ENCODE measurements around the gene DBNL.

The DBNL gene

GRCh38 chr7:44062180-44062902, 17.8 kb downstream of the DBNL start:
- no peak for DNase-seq (ENCODE audit: low read depth)

- no peak for DNase-seq (ENCODE audit: low read depth)
These were observed 18.4 kb downstream of the DBNL start for GRCh38 chr7:44062903-44063295.

GRCh38 chr7:44063547-44063893, 19.0 kb downstream of the DBNL start:
- DNase-seq (ENCODE audit: low read depth) = no peak

GRCh38 chr7:44063894-44064651, 19.6 kb downstream of the DBNL start:
- DNase-seq (ENCODE audit: low read depth) = no peak

- no peak for DNase-seq (ENCODE audit: low read depth)
These were observed 20.4 kb downstream of the DBNL start for GRCh38 chr7:44064791-44065430.

GRCh38 chr7:44065431-44066110, 21.1 kb downstream of the DBNL start, which contains the start of gene PGAM2:
Gene PGAM2 (minus strand): TSS chr7:44065567. CDS start chr7:44065529, 38 bp downstream.
- no peak for DNase-seq (ENCODE audit: low read depth)

GRCh38 chr7:44066111-44066460, 21.6 kb downstream of the DBNL start:
- no peak for DNase-seq (ENCODE audit: low read depth)

GRCh38 chr7:44066494-44067063, 22.1 kb downstream of the DBNL start:
- no peak for DNase-seq (ENCODE audit: low read depth)

GRCh38 chr7:44067064-44067951, 22.8 kb downstream of the DBNL start:
- DNase-seq (ENCODE audit: low read depth) = no peak

- DNase-seq (ENCODE audit: low read depth) = no peak
These were observed 23.6 kb downstream of the DBNL start for GRCh38 chr7:44068054-44068453.

GRCh38 chr7:44071726-44072363, 27.3 kb downstream of the DBNL start:
- no peak for DNase-seq (ENCODE audit: low read depth)

GRCh38 chr7:44072364-44073231, 28.1 kb downstream of the DBNL start:
- peak; percentile 34 for DNase-seq (ENCODE audit: low read depth)

GRCh38 chr7:44073664-44074348, 29.3 kb downstream of the DBNL start:
- peak; percentile 52 for DNase-seq (ENCODE audit: low read depth)

GRCh38 chr7:44074349-44074695, 29.8 kb downstream of the DBNL start:
- DNase-seq (ENCODE audit: low read depth) = no peak

GRCh38 chr7:44075296-44076075, 31.0 kb downstream of the DBNL start:
- no peak for DNase-seq (ENCODE audit: low read depth)

GRCh38 chr7:44076101-44076895, 31.8 kb downstream of the DBNL start:
- no peak for DNase-seq (ENCODE audit: low read depth)

GRCh38 chr7:44077061-44077460, 32.6 kb downstream of the DBNL start:
- no peak for DNase-seq (ENCODE audit: low read depth)

- DNase-seq (ENCODE audit: low read depth) = no peak
These were observed 33.2 kb downstream of the DBNL start for GRCh38 chr7:44077681-44078091.
